RWPE2 (cell line): ENCODE measurements around the gene PHACTR1.

Experiments used
- ATAC-seq: fragments of 200-7000 bp; cut with Tn5 transposase; 3 replicates; pipeline ENCODE4 v1.9.1; 2021; ENCODE audit warnings: low read depth
- DNase-seq: peaks from one replicate; pipeline ENCODE4 v3.0.0-alpha.2; 2020; ENCODE audit warnings: low spot score
- H3K27ac ChIP-seq: fragments of 450-650 bp; 2 replicates; pipeline ENCODE4 v1.5.1; 2017; ENCODE audit warnings: mild to moderate bottlenecking; ENCODE audit not compliant: poor library complexity, severe bottlenecking
- H3K27me3 ChIP-seq: fragments of 250-450 bp; sonication (Bioruptor Pico); 2 replicates; pipeline ENCODE4 v1.5.1; 2021; ENCODE audit warnings: mild to moderate bottlenecking, moderate library complexity; ENCODE audit not compliant: insufficient read depth, poor library complexity, severe bottlenecking
- H3K36me3 ChIP-seq: fragments of 250-450 bp; sonication (Bioruptor Pico); 2 replicates; pipeline ENCODE4 v1.5.1; 2020; ENCODE audit warnings: low read depth, mild to moderate bottlenecking, moderate library complexity
- H3K4me1 ChIP-seq: fragments of 250-450 bp; sonication (Bioruptor Pico); 2 replicates; pipeline ENCODE4 v1.5.1; 2021; ENCODE audit warnings: mild to moderate bottlenecking, moderate library complexity; ENCODE audit not compliant: insufficient read depth, poor library complexity, severe bottlenecking
- H3K4me3 ChIP-seq: fragments of 250-450 bp; sonication (Bioruptor Pico); 2 replicates; pipeline ENCODE4 v1.5.1; 2021; ENCODE audit warnings: mild to moderate bottlenecking, moderate library complexity; ENCODE audit not compliant: severe bottlenecking
- H3K9me3 ChIP-seq: fragments of 250-450 bp; sonication (Bioruptor Pico); 2 replicates; pipeline ENCODE4 v1.5.1; 2021; ENCODE audit warnings: mild to moderate bottlenecking, moderate library complexity; ENCODE audit not compliant: severe bottlenecking
- TF ChIP-seq, protein P1 (sequence below): fragments of 450-650 bp; IDR thresholded peaks from one replicate; pipeline ENCODE4 v1.5.1; 2017; ENCODE audit warnings: mild to moderate bottlenecking, moderate library complexity; ENCODE audit not compliant: poor library complexity, severe bottlenecking

PHACTR1 gene

DNA sequence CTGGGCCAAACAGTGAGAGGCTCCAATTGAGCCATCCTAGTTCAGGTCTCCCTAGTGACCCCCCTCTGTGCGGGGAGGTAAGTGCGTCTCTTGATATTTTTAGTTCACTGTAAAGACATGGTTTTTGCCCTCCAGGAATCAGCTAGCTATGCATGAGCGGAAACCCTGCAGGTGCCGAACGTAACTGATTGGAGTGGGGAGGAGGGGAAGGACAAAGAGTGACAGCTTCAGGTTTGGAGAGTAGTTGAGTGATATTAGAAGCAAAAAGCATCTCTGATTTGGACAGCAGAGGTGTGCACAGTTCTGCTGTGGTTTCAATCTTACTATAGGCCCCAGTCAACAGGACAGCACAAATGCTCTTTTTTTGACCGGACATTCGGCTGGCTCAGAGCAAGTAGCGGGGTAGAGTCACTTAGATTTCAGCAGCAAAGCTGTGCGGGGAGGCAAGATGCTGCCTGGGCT lies 580.0 kb downstream of the PHACTR1 start:
- no peaks in the 10 kb centered on the region for H3K4me1 ChIP-seq
- no peaks in the 10 kb centered on the region for H3K27me3 ChIP-seq
- no peak overlapping the region for H3K27ac ChIP-seq
- H3K36me3 ChIP-seq: peaks cover 29% of the 10 kb centered on the region
- DNase-seq (no peak), ATAC-seq (no peak)
- TF ChIP-seq, protein P1, sequence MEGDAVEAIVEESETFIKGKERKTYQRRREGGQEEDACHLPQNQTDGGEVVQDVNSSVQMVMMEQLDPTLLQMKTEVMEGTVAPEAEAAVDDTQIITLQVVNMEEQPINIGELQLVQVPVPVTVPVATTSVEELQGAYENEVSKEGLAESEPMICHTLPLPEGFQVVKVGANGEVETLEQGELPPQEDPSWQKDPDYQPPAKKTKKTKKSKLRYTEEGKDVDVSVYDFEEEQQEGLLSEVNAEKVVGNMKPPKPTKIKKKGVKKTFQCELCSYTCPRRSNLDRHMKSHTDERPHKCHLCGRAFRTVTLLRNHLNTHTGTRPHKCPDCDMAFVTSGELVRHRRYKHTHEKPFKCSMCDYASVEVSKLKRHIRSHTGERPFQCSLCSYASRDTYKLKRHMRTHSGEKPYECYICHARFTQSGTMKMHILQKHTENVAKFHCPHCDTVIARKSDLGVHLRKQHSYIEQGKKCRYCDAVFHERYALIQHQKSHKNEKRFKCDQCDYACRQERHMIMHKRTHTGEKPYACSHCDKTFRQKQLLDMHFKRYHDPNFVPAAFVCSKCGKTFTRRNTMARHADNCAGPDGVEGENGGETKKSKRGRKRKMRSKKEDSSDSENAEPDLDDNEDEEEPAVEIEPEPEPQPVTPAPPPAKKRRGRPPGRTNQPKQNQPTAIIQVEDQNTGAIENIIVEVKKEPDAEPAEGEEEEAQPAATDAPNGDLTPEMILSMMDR: no peak
- no peak overlapping the region for H3K4me3 ChIP-seq
- no peaks in the 10 kb centered on the region for H3K9me3 ChIP-seq

DNA sequence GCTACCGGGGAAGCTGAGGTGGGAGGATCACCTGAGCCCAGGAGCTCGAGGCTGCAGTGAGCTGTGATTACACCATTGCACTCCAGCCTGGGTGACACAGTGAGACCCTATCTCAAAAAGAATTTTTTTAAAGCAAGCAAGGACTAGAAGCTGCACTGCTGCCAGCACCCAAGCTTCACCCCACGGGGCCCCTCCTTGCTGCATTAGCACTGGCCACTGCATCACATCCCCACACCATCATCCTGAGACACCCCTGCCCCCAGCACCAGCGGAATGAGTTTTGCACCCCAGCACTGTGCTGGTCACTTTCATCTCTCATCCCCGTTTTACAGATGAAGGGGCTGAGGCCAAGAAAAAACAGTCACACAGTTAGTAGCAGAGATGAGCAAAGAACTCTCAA lies 580.8 kb downstream of the PHACTR1 start:
- Histone ChIP-seq H3K4me1 (peaks cover 1% of the 10 kb centered on the region), H3K27me3 (no peaks in the 10 kb centered on the region), H3K9me3 (no peaks in the 10 kb centered on the region), H3K27ac (no peak overlapping the region), H3K36me3 (peaks cover 29% of the 10 kb centered on the region), H3K4me3 (no peak overlapping the region)
- TF ChIP-seq, protein P1: no peak
- no peak for DNase-seq
- no peak for ATAC-seq

DNA sequence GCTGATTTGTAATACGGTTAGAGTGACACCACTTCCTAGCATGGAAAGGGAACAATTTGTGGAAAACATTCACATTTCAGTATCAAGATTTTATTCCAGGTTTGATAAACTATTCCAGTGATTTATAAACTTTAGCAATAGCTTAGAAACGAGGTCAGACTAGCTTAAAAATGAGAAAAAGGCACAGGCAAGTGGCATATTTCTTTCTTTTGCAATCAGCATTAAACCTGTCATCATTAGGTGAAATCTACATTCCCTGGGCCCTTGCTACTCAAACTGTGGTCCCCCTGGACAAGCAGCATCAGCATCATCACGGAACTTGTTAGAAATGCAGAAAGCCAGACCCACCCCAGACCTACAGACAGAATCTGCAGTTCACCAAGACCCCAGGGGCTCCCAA lies 581.9 kb downstream of the PHACTR1 start:
- DNase-seq (no peak), ATAC-seq (no peak)
- Histone ChIP-seq H3K36me3 (peaks cover 27% of the 10 kb centered on the region), H3K9me3 (no peaks in the 10 kb centered on the region), H3K27ac (no peak overlapping the region), H3K27me3 (no peaks in the 10 kb centered on the region), H3K4me3 (no peak overlapping the region), H3K4me1 (peaks cover 10% of the 10 kb centered on the region)
- TF ChIP-seq, protein P1: no peak

- Histone ChIP-seq H3K27ac (no peak overlapping the region), H3K27me3 (no peaks in the 10 kb centered on the region), H3K4me3 (no peak overlapping the region), H3K4me1 (peaks cover 20% of the 10 kb centered on the region), H3K36me3 (peaks cover 20% of the 10 kb centered on the region), H3K9me3 (no peaks in the 10 kb centered on the region)
- DNase-seq (no peak), ATAC-seq (no peak)
- TF ChIP-seq, protein P1: no peak
Measured at GRCh38 chr6:13299403-13299821, 582.8 kb downstream of the PHACTR1 start.

GRCh38 chr6:13299918-13300317 lies 583.4 kb downstream of the PHACTR1 start:
- Histone ChIP-seq H3K36me3 (peaks cover 20% of the 10 kb centered on the region), H3K4me1 (peaks cover 22% of the 10 kb centered on the region), H3K27me3 (no peaks in the 10 kb centered on the region), H3K27ac (no peak overlapping the region), H3K4me3 (no peak overlapping the region), H3K9me3 (no peaks in the 10 kb centered on the region)
- TF ChIP-seq, protein P1: no peak
- ATAC-seq (no peak), DNase-seq (no peak)
